HEK293T (cell line): ENCODE data around the gene SLC24A4.
A peak's percentile ranks its signal among the peaks of the same experiment; 100 is the strongest.

Experiments
- CTCF ChIA-PET: fragments of 350-600 bp; formaldehyde crosslinking; extraction: SDS; loops from one replicate; lab custom pipeline; 2021; ENCODE audit warnings: antibody characterized with exemption, inconsistent platforms; lab: Yijun Ruan, JAX
- POLR2A ChIA-PET: fragments of 350-600 bp; formaldehyde crosslinking; extraction: SDS; loops from one replicate; lab custom pipeline; 2020; ENCODE audit warnings: antibody characterized with exemption, inconsistent platforms; lab: Yijun Ruan, JAX
- DNase-seq: peaks from one replicate; pipeline ENCODE4 v3.0.0; 2012; ENCODE audit warnings: mixed read lengths; ENCODE audit errors: extremely low spot score
- ARNT ChIP-seq: fragments of 450-650 bp; IDR thresholded peaks from 2 replicates; pipeline ENCODE4 v1.6.1; 2017; ENCODE audit warnings: mild to moderate bottlenecking
- BHLHE40 ChIP-seq: fragments of 450-650 bp; IDR thresholded peaks from 2 replicates; pipeline ENCODE4 v1.6.1; 2016; ENCODE audit warnings: mild to moderate bottlenecking, moderate library complexity, borderline replicate concordance
- CTBP1 ChIP-seq: fragments of 450-650 bp; IDR thresholded peaks from 2 replicates; pipeline ENCODE4 v1.6.1; 2016; ENCODE audit warnings: borderline replicate concordance
- ELF4 ChIP-seq: fragments of 450-650 bp; IDR thresholded peaks from 2 replicates; pipeline ENCODE4 v1.6.1; 2017; ENCODE audit warnings: antibody characterized with exemption
- FOXA1 ChIP-seq: fragments of 450-650 bp; IDR thresholded peaks from 2 replicates; pipeline ENCODE4 v1.6.1; 2016; ENCODE audit warnings: mild to moderate bottlenecking
- FOXK2 ChIP-seq: fragments of 450-650 bp; IDR thresholded peaks from 2 replicates; pipeline ENCODE4 v1.6.1; 2016; ENCODE audit warnings: mild to moderate bottlenecking
- FOXM1 ChIP-seq: fragments of 450-650 bp; IDR thresholded peaks from 2 replicates; pipeline ENCODE4 v1.6.1; 2017; ENCODE audit warnings: mild to moderate bottlenecking, borderline replicate concordance
- HDGF ChIP-seq: fragments of 450-650 bp; IDR thresholded peaks from 2 replicates; pipeline ENCODE4 v1.6.1; 2017; ENCODE audit warnings: antibody characterized with exemption, borderline replicate concordance
- L3MBTL2 ChIP-seq: fragments of 450-650 bp; conservative IDR thresholded peaks from 2 replicates; pipeline ENCODE4 v1.6.1; 2016; ENCODE audit warnings: mild to moderate bottlenecking
- LEF1 ChIP-seq: fragments of 450-650 bp; IDR thresholded peaks from 2 replicates; pipeline ENCODE4 v1.6.1; 2017; ENCODE audit warnings: mild to moderate bottlenecking, borderline replicate concordance
- NFRKB ChIP-seq: fragments of 450-650 bp; IDR thresholded peaks from 2 replicates; pipeline ENCODE4 v1.6.1; 2016; ENCODE audit warnings: mild to moderate bottlenecking, moderate library complexity
- SP1 ChIP-seq: fragments of 450-650 bp; IDR thresholded peaks from 2 replicates; pipeline ENCODE4 v1.6.1; 2017
- SUZ12 ChIP-seq: fragments of 450-650 bp; IDR thresholded peaks from 2 replicates; pipeline ENCODE4 v1.6.1; 2016; ENCODE audit warnings: mild to moderate bottlenecking
- TARDBP ChIP-seq: fragments of 450-650 bp; IDR thresholded peaks from 2 replicates; pipeline ENCODE4 v1.6.1; 2016
- ZNF384 ChIP-seq: fragments of 450-650 bp; IDR thresholded peaks from 2 replicates; pipeline ENCODE4 v1.6.1; 2016
- TF ChIP-seq, protein P1 (sequence below): fragments of 450-650 bp; IDR thresholded peaks from 2 replicates; pipeline ENCODE4 v1.6.1; 2016

Gene SLC24A4

DNA sequence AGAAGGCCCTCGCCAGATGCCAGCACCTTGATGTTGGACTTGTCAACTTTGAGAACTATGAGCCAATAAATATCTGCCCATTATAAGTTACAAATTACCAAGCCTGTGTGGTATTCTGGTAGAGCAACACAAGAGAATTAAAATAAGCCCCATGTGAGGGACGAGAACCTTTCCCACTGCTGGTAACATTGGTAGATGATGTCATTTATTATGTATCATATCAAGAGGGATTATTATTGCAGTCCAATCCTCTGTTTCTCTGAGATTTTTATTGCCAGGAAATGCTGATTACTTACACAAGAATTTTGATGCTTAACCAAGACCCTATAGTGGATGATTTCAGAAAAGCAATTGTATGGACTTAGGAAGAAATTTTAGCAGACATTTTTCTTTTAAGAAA lies 40.3 kb upstream of the SLC24A4 start:
- no peak for DNase-seq
- TF ChIP-seq ZNF384 (no peak), FOXM1 (no peak), HDGF (no peak), CTBP1 (no peak), FOXK2 (no peak), L3MBTL2 (no peak), FOXA1 (no peak)
- ChIA-PET CTCF (no interaction called here), POLR2A (no interaction called here)

DNA sequence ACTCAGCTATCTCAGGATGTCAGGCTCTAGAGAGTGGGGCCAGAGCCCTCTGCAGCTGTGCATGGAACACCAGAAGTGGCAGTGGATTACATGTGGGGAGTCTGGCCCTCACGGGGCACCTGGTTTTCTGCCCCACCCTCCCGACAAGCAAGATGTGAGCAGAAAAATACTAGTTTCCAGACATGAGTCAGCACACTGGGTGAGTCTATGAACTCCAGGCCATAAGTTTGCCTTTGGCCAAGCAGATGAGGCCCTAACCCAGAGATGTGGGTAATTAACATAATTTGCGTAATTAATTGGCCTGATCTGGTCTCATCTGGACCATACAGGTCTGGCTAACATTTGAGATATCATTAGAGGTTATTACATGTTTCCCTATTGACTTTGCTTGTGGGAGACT lies 37.7 kb upstream of the SLC24A4 start:
- CTCF ChIA-PET: no interaction called here
- POLR2A ChIA-PET: no interaction called here
- no peak for DNase-seq
- TF ChIP-seq HDGF: no peak
- no peak for TF ChIP-seq SP1
- TF ChIP-seq, protein P1, sequence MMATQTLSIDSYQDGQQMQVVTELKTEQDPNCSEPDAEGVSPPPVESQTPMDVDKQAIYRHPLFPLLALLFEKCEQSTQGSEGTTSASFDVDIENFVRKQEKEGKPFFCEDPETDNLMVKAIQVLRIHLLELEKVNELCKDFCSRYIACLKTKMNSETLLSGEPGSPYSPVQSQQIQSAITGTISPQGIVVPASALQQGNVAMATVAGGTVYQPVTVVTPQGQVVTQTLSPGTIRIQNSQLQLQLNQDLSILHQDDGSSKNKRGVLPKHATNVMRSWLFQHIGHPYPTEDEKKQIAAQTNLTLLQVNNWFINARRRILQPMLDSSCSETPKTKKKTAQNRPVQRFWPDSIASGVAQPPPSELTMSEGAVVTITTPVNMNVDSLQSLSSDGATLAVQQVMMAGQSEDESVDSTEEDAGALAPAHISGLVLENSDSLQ: no peak
- no peak for TF ChIP-seq BHLHE40
- TF ChIP-seq ELF4: no peak
- TF ChIP-seq TARDBP: no peak
- no peak for TF ChIP-seq NFRKB

DNA sequence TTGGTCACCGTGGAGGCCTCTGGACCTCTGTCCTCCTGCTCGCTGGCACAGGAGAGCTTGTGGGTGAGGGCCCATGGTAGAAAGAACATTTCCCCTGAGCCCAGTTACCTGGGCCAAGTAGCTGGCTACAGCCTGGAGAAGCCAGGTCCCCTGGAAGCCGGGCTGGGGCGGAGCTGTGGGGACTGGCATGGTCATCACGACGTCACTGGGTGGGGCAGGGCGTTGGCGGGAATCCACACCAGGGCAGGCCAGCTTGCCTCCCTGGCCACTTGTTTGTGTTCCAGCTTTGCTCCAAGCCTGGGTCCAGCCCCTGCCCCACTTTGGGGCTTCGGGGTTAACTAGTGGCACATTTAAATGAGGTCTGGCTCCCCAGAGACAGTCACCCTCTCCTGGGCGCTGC lies 35.0 kb upstream of the SLC24A4 start:
- CTCF ChIA-PET: interaction anchor here (0.6 kb wide), 1 partner anchor 1265 kb away, joined by 3 read pairs; no protein-coding TSS in a partner anchor
- POLR2A ChIA-PET: no interaction called here
- no peak for DNase-seq
- TF ChIP-seq BHLHE40 (no peak), ELF4 (no peak), FOXA1 (no peak), SP1 (no peak), LEF1 (no peak), SUZ12 (no peak), HDGF (no peak)

DNA sequence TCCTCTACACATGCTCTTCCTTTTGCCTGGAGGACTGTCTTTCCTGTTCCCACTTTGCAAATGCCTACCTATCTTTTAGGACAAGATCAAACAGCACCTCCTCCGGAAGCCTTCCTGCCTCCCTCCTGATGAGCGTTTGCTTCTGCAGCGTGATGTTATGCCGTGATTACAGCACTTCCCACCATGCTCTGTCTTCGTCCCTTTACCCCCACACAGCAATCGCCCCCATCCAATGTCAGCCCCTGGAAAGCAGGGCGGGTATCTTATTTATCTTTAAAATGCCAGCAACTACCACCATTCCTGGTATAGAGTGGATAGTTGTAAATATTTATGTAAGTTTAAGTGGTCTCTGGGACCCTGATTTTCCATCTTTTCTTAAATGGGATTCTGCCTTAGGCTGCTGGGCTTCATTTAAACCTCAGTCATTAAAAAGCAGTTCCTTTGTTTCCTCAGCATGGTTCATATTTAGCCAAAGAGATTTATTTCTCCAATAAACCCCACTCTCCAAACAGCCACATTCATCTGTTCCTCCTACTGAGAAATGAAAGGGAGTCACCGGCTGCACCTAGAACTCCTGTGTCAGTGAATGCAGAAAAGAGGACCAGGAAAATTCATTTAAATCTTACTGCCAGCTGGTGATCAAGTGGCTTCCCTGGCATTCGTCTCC lies 33.8 kb upstream of the SLC24A4 start:
- no peak for TF ChIP-seq ARNT
- TF ChIP-seq, protein P1: no peak
- no peak for TF ChIP-seq BHLHE40
- TF ChIP-seq SUZ12: no peak
- no peak for TF ChIP-seq TARDBP
- TF ChIP-seq HDGF: no peak
- TF ChIP-seq ELF4: no peak
- no peak for TF ChIP-seq FOXA1
- CTCF ChIA-PET: no interaction called here
- DNase-seq: no peak
- POLR2A ChIA-PET: no interaction called here

DNA sequence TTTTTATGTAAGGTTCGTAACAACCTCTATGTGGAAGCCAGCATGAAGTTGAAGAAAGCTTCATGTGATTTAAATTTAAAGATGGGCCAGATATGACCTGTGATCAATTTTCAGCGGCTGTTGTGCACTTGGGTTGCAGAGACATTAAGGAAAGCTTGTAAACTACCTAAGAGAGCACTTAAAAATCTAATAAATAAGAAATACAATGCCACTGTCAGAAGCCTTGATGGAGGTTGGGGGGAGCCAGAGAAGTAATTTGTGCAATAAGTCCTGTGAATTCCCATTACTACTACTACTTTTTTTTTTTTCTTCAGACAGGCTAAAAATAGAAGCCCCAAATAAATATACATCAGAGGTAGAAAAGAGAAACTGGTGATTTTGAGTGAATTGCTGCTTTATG lies 30.3 kb upstream of the SLC24A4 start:
- no peak for DNase-seq
- TF ChIP-seq TARDBP (no peak), ZNF384 (peak; percentile 46; the same call in 1 of the 2 replicates), ARNT (no peak), BHLHE40 (no peak), FOXK2 (no peak), NFRKB (no peak), L3MBTL2 (no peak), LEF1 (no peak)
- TF ChIP-seq, protein P1: peak; percentile 79
- ChIA-PET CTCF (interaction anchor here (0.7 kb wide), 1 partner anchor 697 kb away, joined by 3 read pairs; no protein-coding TSS in a partner anchor), POLR2A (no interaction called here)

DNA sequence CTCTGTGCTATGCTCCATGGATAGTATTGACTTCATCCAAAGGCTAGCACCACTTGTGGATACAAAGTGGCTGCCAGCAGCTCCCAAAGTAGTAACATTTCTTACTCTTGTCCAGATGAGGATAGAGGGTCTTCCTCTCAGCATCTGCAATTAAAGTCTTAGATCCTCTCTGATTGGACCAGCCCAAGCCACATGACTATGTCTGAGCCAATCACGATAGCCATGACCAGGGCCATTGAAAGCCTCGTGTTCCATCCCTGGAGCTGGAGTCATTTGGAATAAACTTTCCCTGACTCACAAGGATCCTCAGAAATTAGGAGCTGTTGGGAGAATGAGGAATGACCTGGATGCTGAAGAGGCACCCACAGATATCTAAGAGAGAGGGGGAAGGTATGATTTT lies 28.5 kb upstream of the SLC24A4 start:
- POLR2A ChIA-PET: no interaction called here
- DNase-seq: no peak
- CTCF ChIA-PET: no interaction called here
- TF ChIP-seq HDGF (no peak), L3MBTL2 (peak; percentile 27; the same call in 1 of the 2 replicates)

DNA sequence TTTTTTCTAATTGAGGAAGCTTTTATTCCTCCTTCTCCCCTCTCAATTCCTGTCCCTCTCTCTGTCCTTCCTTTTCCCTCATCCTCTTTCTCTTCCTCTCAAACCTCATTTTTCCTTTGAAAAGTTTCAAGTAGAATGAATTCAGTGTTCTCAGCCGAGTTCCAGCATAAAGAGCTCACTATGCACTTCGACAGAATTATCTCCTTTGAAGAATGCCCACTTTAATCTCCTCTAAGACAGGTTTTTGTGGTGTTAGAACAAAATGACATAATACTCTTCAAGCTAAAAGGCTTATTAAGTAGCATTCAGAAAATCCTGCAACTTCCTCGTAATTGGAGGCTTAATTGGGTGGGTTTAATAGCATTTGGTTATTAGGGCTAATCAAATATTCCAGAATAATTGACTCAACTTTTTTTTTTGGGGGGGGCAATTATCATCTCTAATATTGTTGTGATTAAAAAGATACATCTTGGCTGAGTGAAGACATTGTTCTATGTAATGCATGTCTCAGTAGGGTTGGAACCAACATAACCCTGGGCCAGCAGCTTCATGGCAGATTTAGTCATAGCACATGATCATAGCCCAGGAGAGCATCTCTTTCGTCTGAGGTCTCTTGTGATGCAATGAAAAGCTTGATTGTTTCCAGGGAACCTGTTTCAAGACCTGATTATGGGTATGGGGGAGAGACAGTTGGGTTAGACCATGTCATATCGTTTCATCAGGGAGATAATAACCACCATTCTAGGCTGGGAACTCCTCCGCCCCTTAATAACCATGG lies 25.0 kb upstream of the SLC24A4 start:
- DNase-seq: no peak
- no peak for TF ChIP-seq LEF1
- no peak for TF ChIP-seq FOXA1
- TF ChIP-seq HDGF: no peak
- ChIA-PET CTCF (no interaction called here), POLR2A (no interaction called here)
